DND-41 (cell line): ENCODE data around the gene C11orf98.
"Not testable (repeated sequence)": the region's sequence is repeated elsewhere in the genome, so short reads cannot be mapped to it uniquely, and the experiment has no call there.

Experiments used
- ATAC-seq: fragments of 200-7000 bp; cut with Tn5 transposase; 3 replicates; pipeline ENCODE4 v1.9.1; 2021; ENCODE audit warnings: low read depth; ENCODE audit not compliant: insufficient read depth
- DNase-seq: peaks from one replicate; pipeline ENCODE4 v3.0.0-alpha.2; 2020
- H2AFZ ChIP-seq: 2 replicates; pipeline ENCODE4 v1.6.0; 2012; ENCODE audit warnings: low read depth, low read length
- H3K27ac ChIP-seq: 2 replicates; pipeline ENCODE4 v1.5.1; 2012; ENCODE audit warnings: low read length, inconsistent platforms
- H3K27me3 ChIP-seq: fragments of 200-600 bp; sonication (generic); 2 replicates; pipeline ENCODE4 v1.6.0; 2012; ENCODE audit warnings: low read length, mild to moderate bottlenecking, inconsistent platforms; ENCODE audit not compliant: insufficient read depth, poor library complexity
- H3K36me3 ChIP-seq: 2 replicates; pipeline ENCODE4 v1.5.1; 2012; ENCODE audit warnings: low read length, inconsistent platforms; ENCODE audit not compliant: insufficient read depth
- H3K4me1 ChIP-seq: 2 replicates; pipeline ENCODE4 v1.5.1; 2012; ENCODE audit warnings: mild to moderate bottlenecking, low read length; ENCODE audit not compliant: insufficient read depth
- H3K4me2 ChIP-seq: 2 replicates; pipeline ENCODE4 v1.6.0; 2012; ENCODE audit warnings: mild to moderate bottlenecking, moderate library complexity, low read length, inconsistent platforms; ENCODE audit not compliant: insufficient read depth
- H3K4me3 ChIP-seq, 2 experiments: fragments of 200-600 bp in 1 of 2; shearing (Covaris generic) in 1 of 2; 2 replicates each; pipeline ENCODE4 v1.5.1; 2012 to 2016; ENCODE audit warnings: inconsistent platforms in 2 of 2, low read length in 2 of 2, mild to moderate bottlenecking in 2 of 2, low read depth in 1 of 2, moderate library complexity in 1 of 2
- H3K79me2 ChIP-seq: 2 replicates; pipeline ENCODE4 v1.6.0; 2012; ENCODE audit warnings: low read length, inconsistent platforms; ENCODE audit not compliant: insufficient read depth
- H3K9ac ChIP-seq: 2 replicates; pipeline ENCODE4 v1.6.0; 2012; ENCODE audit warnings: low read depth, mild to moderate bottlenecking, inconsistent platforms, low read length, moderate library complexity
- H3K9me3 ChIP-seq: 2 replicates; pipeline ENCODE4 v1.5.1; 2012; ENCODE audit warnings: low read length, moderate library complexity, mild to moderate bottlenecking, inconsistent platforms; ENCODE audit not compliant: insufficient read depth, severe bottlenecking
- H4K20me1 ChIP-seq: 2 replicates; pipeline ENCODE4 v1.6.0; 2012; ENCODE audit warnings: low read length; ENCODE audit not compliant: insufficient read depth
- EZH2 ChIP-seq: IDR thresholded peaks from 3 replicates; pipeline ENCODE4 v1.6.1; 2012; ENCODE audit warnings: borderline replicate concordance, low read depth, mild to moderate bottlenecking, moderate library complexity, low read length, inconsistent platforms; ENCODE audit not compliant: severe bottlenecking
- TF ChIP-seq, protein P1 (sequence below): IDR thresholded peaks from 2 replicates; pipeline ENCODE4 v1.5.1; 2012; ENCODE audit warnings: borderline replicate concordance, low read length, moderate library complexity, mild to moderate bottlenecking; ENCODE audit not compliant: poor library complexity, severe bottlenecking; ENCODE audit errors: extremely low read depth

The C11orf98 gene

DNA sequence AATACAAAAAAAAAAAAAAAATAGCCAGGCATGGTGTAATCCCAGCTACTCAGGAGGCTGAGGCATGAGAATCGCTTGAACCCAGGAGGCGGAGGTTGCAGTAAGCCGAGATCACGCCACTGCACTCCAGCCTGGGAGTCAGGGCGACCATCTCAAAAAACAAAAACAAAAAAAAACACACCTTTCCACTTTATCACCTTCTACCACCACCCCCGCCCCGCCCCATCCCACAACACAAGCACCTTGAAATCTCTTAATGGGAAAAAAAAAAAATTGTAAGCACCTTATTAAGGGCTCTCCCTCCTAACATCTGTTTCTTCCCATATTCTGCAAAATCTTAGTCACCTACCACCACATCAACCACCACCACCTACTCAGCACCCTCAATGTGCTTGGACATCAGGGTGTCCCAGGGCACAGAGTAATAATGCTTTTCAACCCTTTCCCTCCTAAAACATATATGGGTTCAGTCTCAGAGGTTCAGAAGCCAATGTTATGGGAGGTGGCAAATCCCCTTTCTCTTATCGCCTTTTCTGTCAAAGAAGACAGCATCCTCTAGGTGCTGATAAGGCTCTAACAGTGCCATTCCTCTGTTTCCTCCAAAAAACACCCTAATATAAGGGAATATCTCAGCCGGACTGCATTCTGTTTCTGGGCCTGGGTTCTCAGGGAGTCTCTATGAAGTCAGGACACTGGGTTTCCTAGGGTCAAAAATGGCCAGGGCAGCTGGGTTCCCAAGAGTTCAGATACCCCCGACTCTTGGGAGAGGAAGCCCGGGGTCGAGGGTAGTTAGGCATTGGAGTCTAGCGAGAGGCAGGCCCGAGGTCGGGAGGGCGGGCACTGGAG, 12.6 kb downstream of the C11orf98 start:
- H3K4me3 ChIP-seq = peak overlapping the region; percentile 75 to 82
- H4K20me1 ChIP-seq = no peaks in the 10 kb centered on the region
- peak overlapping the region; percentile 84 for H3K9ac ChIP-seq
- ATAC-seq (no peak), DNase-seq (no peak)
- H3K79me2 ChIP-seq = peaks cover 46% of the 10 kb centered on the region
- TF ChIP-seq, protein P1, sequence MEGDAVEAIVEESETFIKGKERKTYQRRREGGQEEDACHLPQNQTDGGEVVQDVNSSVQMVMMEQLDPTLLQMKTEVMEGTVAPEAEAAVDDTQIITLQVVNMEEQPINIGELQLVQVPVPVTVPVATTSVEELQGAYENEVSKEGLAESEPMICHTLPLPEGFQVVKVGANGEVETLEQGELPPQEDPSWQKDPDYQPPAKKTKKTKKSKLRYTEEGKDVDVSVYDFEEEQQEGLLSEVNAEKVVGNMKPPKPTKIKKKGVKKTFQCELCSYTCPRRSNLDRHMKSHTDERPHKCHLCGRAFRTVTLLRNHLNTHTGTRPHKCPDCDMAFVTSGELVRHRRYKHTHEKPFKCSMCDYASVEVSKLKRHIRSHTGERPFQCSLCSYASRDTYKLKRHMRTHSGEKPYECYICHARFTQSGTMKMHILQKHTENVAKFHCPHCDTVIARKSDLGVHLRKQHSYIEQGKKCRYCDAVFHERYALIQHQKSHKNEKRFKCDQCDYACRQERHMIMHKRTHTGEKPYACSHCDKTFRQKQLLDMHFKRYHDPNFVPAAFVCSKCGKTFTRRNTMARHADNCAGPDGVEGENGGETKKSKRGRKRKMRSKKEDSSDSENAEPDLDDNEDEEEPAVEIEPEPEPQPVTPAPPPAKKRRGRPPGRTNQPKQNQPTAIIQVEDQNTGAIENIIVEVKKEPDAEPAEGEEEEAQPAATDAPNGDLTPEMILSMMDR = no peak
- no peak for TF ChIP-seq EZH2
- H3K4me2 ChIP-seq = peak overlapping the region; percentile 72
- H3K27ac ChIP-seq = peak overlapping the region; percentile 88
- H3K27me3 ChIP-seq = no peaks in the 10 kb centered on the region
- no peaks in the 10 kb centered on the region for H3K9me3 ChIP-seq
- peaks cover 27% of the 10 kb centered on the region for H3K36me3 ChIP-seq
- peak overlapping the region; percentile 87 for H2AFZ ChIP-seq
- peaks cover 36% of the 10 kb centered on the region for H3K4me1 ChIP-seq

DNA sequence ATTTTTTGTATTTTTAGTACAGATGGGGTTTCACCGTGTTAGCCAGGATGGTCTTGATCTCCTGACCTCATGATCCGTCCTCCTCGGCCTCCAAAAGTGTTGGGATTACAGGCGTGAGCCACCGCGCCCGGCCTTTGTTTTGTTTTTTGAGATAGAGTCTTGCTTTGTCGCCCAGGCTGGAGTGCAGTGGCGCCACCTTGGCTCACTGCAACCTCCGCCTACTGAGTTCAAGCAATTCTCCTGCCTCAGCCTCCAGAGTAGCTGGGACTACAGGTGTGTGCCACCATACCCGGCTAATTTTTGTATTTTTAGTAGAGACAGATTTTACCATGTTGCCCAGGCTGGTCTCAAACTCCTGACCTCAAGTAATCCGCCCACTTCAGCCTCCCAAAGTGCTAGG, 14.7 kb downstream of the C11orf98 start:
- not testable (repeated sequence) for H3K4me2 ChIP-seq, H3K4me3 ChIP-seq, DNase-seq, H4K20me1 ChIP-seq, H3K9me3 ChIP-seq, H3K9ac ChIP-seq, H3K27ac ChIP-seq, H3K27me3 ChIP-seq, ATAC-seq, H2AFZ ChIP-seq
- Histone ChIP-seq H3K4me1 (peaks cover 48% of the 10 kb centered on the region), H3K36me3 (peaks cover 27% of the 10 kb centered on the region), H3K79me2 (peaks cover 59% of the 10 kb centered on the region)

DNA sequence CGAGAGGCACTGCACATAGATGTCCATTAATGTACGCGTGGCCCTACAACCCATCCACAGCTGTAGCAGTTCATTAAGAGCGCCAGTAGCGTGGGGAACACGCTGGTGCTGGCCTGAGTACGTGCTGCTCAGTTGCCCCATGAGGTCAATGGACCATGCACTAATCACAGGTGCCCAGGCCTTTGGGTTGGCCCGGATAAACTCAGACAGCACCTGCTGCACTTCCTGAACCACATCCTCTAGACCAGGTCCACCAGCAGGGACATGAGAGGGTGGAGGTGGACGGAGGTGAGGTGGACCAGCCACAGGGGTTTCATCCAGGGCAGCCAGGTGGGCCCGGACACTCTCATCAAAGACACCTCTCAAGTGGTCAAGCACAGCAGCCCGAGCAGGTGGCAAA, 15.5 kb downstream of the C11orf98 start:
- H3K9ac ChIP-seq = no peak overlapping the region

DNA sequence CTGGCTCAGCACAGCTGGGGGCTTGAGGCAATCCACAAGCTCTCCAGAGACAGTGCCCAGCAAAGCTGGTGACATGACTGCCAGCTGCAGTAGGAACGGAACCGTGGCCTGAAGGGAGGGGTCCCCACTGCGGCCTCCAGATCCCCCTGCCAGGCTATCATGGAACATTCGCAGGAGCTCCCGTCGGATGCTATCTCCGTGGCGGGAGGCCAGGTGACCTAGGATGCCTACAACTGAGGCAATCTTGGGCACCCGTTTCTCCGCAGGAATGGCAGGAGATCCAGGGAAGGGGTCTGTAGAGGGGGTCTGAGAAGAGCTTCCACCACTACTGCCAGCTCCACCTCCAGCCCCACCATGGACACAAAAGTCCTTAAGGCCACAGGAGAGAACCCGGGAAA, 16.0 kb downstream of the C11orf98 start:
- TF ChIP-seq EZH2 = no peak
- TF ChIP-seq, protein P1 = no peak
- Histone ChIP-seq H3K36me3 (peaks cover 38% of the 10 kb centered on the region), H3K4me3 (no peak overlapping the region), H4K20me1 (peaks cover 12% of the 10 kb centered on the region), H3K9me3 (no peaks in the 10 kb centered on the region), H3K4me2 (no peak overlapping the region), H3K9ac (no peak overlapping the region), H3K4me1 (peaks cover 54% of the 10 kb centered on the region), H3K27me3 (no peaks in the 10 kb centered on the region), H3K79me2 (peaks cover 72% of the 10 kb centered on the region), H2AFZ (no peak overlapping the region), H3K27ac (no peak overlapping the region)
- DNase-seq = no peak
- ATAC-seq = no peak

More for the DNA sequence above, 15.5 kb downstream of the C11orf98 start:
- Histone ChIP-seq H3K4me2 (no peak overlapping the region), H3K4me3 (no peak overlapping the region), H3K4me1 (peaks cover 54% of the 10 kb centered on the region), H4K20me1 (peaks cover 7% of the 10 kb centered on the region), H3K27me3 (no peaks in the 10 kb centered on the region), H3K79me2 (peaks cover 67% of the 10 kb centered on the region), H2AFZ (no peak overlapping the region), H3K36me3 (peaks cover 32% of the 10 kb centered on the region), H3K9me3 (no peaks in the 10 kb centered on the region), H3K27ac (no peak overlapping the region)
- ATAC-seq (no peak), DNase-seq (no peak)
- TF ChIP-seq, protein P1 = no peak
- no peak for TF ChIP-seq EZH2
